ENCODE results near the gene MOB3A.

- TF ChIP-seq CTCF (IDR thresholded peaks at IDR 0.05) (no peak), EP300 (IDR thresholded peaks at IDR 0.05; ENCODE audit: low read depth) (no peak)
Measured at GRCh38 chr19:2089727-2090053, 6.4 kb downstream of the MOB3A start.

Data from transverse colon (tissue), 3 donors.